Vagina (tissue), 2 donors: Measurements from ENCODE around the gene GMPPB. TPM values are rescaled to one million over a fixed set of nuclear protein-coding genes. Genes with fewer than 3 reads are reported as not detected.
"Not testable (repeated sequence)": the region's sequence is repeated elsewhere in the genome, so short reads cannot be mapped to it uniquely, and the experiment has no call there.

Experiments used
- DNase-seq, 2 donors: peaks; one replicate each; pipeline ENCODE4 v3.0.0-alpha.2; 2017; ENCODE audit errors: extremely low spot score in 2 of 2
- H3K27ac ChIP-seq: fragments of 200-600 bp; sonication (generic); one replicate; pipeline ENCODE4 v1.5.1; 2019
- H3K27me3 ChIP-seq: fragments of 200-600 bp; sonication (generic); one replicate; pipeline ENCODE4 v1.5.1; 2019
- H3K36me3 ChIP-seq, 2 donors: fragments of 200-600 bp; sonication (generic); one replicate each; pipeline ENCODE4 v1.5.1; 2017 to 2019
- H3K4me1 ChIP-seq: fragments of 200-600 bp; sonication (generic); one replicate; pipeline ENCODE4 v1.5.1; 2019
- H3K4me3 ChIP-seq, 2 donors: fragments of 200-600 bp; sonication (generic); 1 replicate in 1 of 2; 2 replicates in 1 of 2; pipeline ENCODE4 v1.5.1; 2016 to 2019
- H3K9me3 ChIP-seq: fragments of 200-600 bp; sonication (generic); one replicate; pipeline ENCODE4 v1.5.1; 2019
- CTCF ChIP-seq, 3 experiments: fragments of 450-650 bp in 2 of 3; fragments of 200-600 bp in 1 of 3; sonication (generic) in 1 of 3; IDR thresholded peaks; one replicate each; pipeline ENCODE4 v1.5.1; 2017 to 2019; ENCODE audit warnings: antibody characterized with exemption in 3 of 3, mild to moderate bottlenecking in 2 of 3, moderate library complexity in 2 of 3
- POLR2A ChIP-seq, 2 donors: fragments of 450-650 bp; IDR thresholded peaks; one replicate each; pipeline ENCODE4 v1.6.1; 2017; ENCODE audit warnings: antibody characterized with exemption in 2 of 2, mild to moderate bottlenecking in 2 of 2, moderate library complexity in 2 of 2
- POLR2AphosphoS5 ChIP-seq, 2 donors: sonication (generic); formaldehyde crosslinking; IDR thresholded peaks; one replicate each; pipeline ENCODE4 v1.9.0; 2017; ENCODE audit warnings: antibody characterized with exemption in 2 of 2, mild to moderate bottlenecking in 2 of 2, low read depth in 1 of 2; ENCODE audit not compliant: insufficient read depth in 1 of 2
- intact Hi-C: fragments of 100-400 bp; cut with DNase I; formaldehyde crosslinking; loops from one replicate; pipeline ENCODE4 v1.15.1; 2023
- total RNA-seq: library from RNA; depleted of rRNA; stranded (reverse); fragments of >200 nt; gene quantifications from one replicate; pipeline ENCODE4 v1.2.3, GENCODE V29; 2016

The GMPPB gene
- total RNA-seq, 1 donor from 2014 or later, result 19.9 TPM

GRCh38 chr3:49756036-49756435 lies 32.3 kb upstream of the GMPPB start:
- TF ChIP-seq POLR2AphosphoS5 (IDR thresholded peaks at IDR 0.05; ENCODE audit: insufficient read depth in 1 of 2, low read depth in 1 of 2) (no peak), CTCF (IDR thresholded peaks at IDR 0.05) (no peak), POLR2A (IDR thresholded peaks at IDR 0.05) (no peak)
- Histone ChIP-seq H3K27ac (no peak overlapping the region), H3K36me3 (no peaks in the 10 kb centered on the region), H3K27me3 (no peaks in the 10 kb centered on the region), H3K4me3 (no peak overlapping the region), H3K9me3 (no peaks in the 10 kb centered on the region), H3K4me1 (peaks cover 35% of the 10 kb centered on the region)
- intact Hi-C loops, result no loop called here
- DNase-seq, result no peak

GRCh38 chr3:49754536-49754935 lies 30.8 kb upstream of the GMPPB start:
- no peak for TF ChIP-seq CTCF (IDR thresholded peaks at IDR 0.05)
- no peak for TF ChIP-seq POLR2AphosphoS5 (IDR thresholded peaks at IDR 0.05; ENCODE audit: insufficient read depth in 1 of 2, low read depth in 1 of 2)
- TF ChIP-seq POLR2A (IDR thresholded peaks at IDR 0.05), result no peak
- no peak overlapping the region for H3K27ac ChIP-seq
- H3K27me3 ChIP-seq, result no peaks in the 10 kb centered on the region
- no peaks in the 10 kb centered on the region for H3K9me3 ChIP-seq
- no peak overlapping the region for H3K4me3 ChIP-seq
- H3K36me3 ChIP-seq, result no peaks in the 10 kb centered on the region
- H3K4me1 ChIP-seq, result peaks cover 27% of the 10 kb centered on the region
- intact Hi-C loops, result no loop called here
- no peak for DNase-seq

GRCh38 chr3:49751501-49751900 lies 27.8 kb upstream of the GMPPB start:
- H3K9me3 ChIP-seq, result no peaks in the 10 kb centered on the region
- H3K27me3 ChIP-seq, result no peaks in the 10 kb centered on the region
- peaks cover 0 to 5% of the 10 kb centered on the region in 2 donors for H3K36me3 ChIP-seq
- peaks cover 19% of the 10 kb centered on the region for H3K4me1 ChIP-seq
- no peak overlapping the region for H3K27ac ChIP-seq
- intact Hi-C loops, result no loop called here
- no peak for DNase-seq
- no peak overlapping the region for H3K4me3 ChIP-seq
- TF ChIP-seq POLR2A (IDR thresholded peaks at IDR 0.05) (no peak), CTCF (IDR thresholded peaks at IDR 0.05) (no peak), POLR2AphosphoS5 (IDR thresholded peaks at IDR 0.05; ENCODE audit: insufficient read depth in 1 of 2, low read depth in 1 of 2) (no peak)

- Histone ChIP-seq H3K9me3 (no peaks in the 10 kb centered on the region), H3K36me3 (peaks cover 0 to 5% of the 10 kb centered on the region in 2 donors), H3K4me1 (peaks cover 14% of the 10 kb centered on the region), H3K27ac (no peak overlapping the region), H3K4me3 (no peak overlapping the region), H3K27me3 (no peaks in the 10 kb centered on the region)
- intact Hi-C loops, result no loop called here
- TF ChIP-seq CTCF (IDR thresholded peaks at IDR 0.05) (no peak), POLR2A (IDR thresholded peaks at IDR 0.05) (no peak), POLR2AphosphoS5 (IDR thresholded peaks at IDR 0.05; ENCODE audit: insufficient read depth in 1 of 2, low read depth in 1 of 2) (no peak)
- DNase-seq, result no peak
Measured at GRCh38 chr3:49750056-49750455, 26.3 kb upstream of the GMPPB start.

GRCh38 chr3:49748874-49749273 lies 25.1 kb upstream of the GMPPB start:
- H3K4me3 ChIP-seq, H3K27ac ChIP-seq, DNase-seq, H3K9me3 ChIP-seq, H3K36me3 ChIP-seq, intact Hi-C loops, H3K4me1 ChIP-seq, H3K27me3 ChIP-seq: not testable (repeated sequence)
